ENCODE data around the gene TOR1AIP2. TPM values are rescaled to one million over a fixed set of nuclear protein-coding genes. Genes with fewer than 3 reads are reported as not detected.

Gene TOR1AIP2
- polyA plus RNA-seq, 1 of the 3 experiments (the other 2 are of a cell fraction), result 12.7 TPM

GRCh38 chr1:179798213-179798863, 79.3 kb downstream of the TOR1AIP2 start:
- POLR2A ChIA-PET, result interaction anchor here (1.0 to 2.4 kb wide), 7 partner anchors 10 to 88 kb away, joined by 3 to 8 read pairs (median 4); no protein-coding TSS in a partner anchor

DNA sequence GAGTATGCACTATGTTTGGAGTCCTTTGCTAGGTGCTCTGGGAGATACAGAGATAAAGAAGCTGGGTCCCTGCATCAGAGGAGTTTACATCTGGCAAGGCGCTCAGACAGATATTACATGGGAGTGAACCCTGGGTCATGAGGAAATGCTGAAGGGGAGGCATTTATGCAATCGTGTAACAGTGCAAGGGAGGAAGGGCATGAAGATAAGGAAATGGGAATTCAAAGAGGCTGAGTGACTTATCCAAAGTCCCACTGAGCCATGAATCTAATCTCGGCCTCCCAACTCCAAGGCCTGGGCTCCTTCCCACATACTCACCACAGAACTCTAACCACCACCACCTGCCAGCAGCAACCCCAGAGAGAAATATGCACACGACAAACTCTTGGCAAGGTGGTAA, 82.9 kb downstream of the TOR1AIP2 start:
- Histone ChIP-seq H3K4me3 (ENCODE audit: low read depth in 2 of 2, low read length in 1 of 2) (no peak overlapping the region), H3K9me3 (no peaks in the 10 kb centered on the region), H2AFZ (ENCODE audit: low read depth) (no peak overlapping the region), H3K27me3 (ENCODE audit: insufficient read depth) (no peaks in the 10 kb centered on the region), H3K4me2 (no peak overlapping the region), H3K4me1 (ENCODE audit: control insufficient read depth in 1 of 2, insufficient read depth in 2 of 2, low read depth in 1 of 2, low read length in 1 of 2) (peaks cover 0 to 79% of the 10 kb centered on the region in 2 experiments; a peak in 2 of 4 replicates), H3K36me3 (replicated peaks in 1 of 2; ENCODE audit: control insufficient read depth in 1 of 2, insufficient read depth in 2 of 2, low read length in 1 of 2) (no peaks in the 10 kb centered on the region), H3K27ac (ENCODE audit: low read depth in 2 of 2, low read length in 1 of 2) (peak overlapping the region in 1 of 2 experiments; percentile 94; a peak in 2 of 4 replicates), H3K9me2 (no peaks in the 10 kb centered on the region), H3F3A (replicated peaks; ENCODE audit: insufficient read depth) (no peaks in the 10 kb centered on the region), H3K79me2 (ENCODE audit: insufficient read depth) (no peaks in the 10 kb centered on the region), H3K9ac (no peak overlapping the region), H4K20me1 (ENCODE audit: insufficient read depth) (no peaks in the 10 kb centered on the region)
- peak; percentile 60 for DNase-seq
- ChIA-PET POLR2A (interaction anchor here (0.8 to 2.0 kb wide), 6 partner anchors 10 to 50 kb away, joined by 3 to 10 read pairs (median 4); no protein-coding TSS in a partner anchor), CTCF (interaction anchor here (1.1 to 14.0 kb wide), 3 partner anchors 17 to 88 kb away, joined by 3 to 186 read pairs (median 5); no protein-coding TSS in a partner anchor)
- no peak for TF ChIP-seq PBX3 (IDR thresholded peaks at IDR 0.05)
- TF ChIP-seq USF2 (IDR thresholded peaks at IDR 0.05; ENCODE audit: borderline replicate concordance, low read depth, low read length), result no peak
- no peak for TF ChIP-seq NFIC (IDR thresholded peaks at IDR 0.05; ENCODE audit: borderline replicate concordance)
- peak; percentile 44; the same call in 1 of the 2 replicates for TF ChIP-seq MXI1 (IDR thresholded peaks at IDR 0.05; ENCODE audit: low read depth, low read length)
- TF ChIP-seq EP300 (IDR thresholded peaks at IDR 0.05; ENCODE audit: borderline replicate concordance in 1 of 2, low read depth in 1 of 2, low read length in 1 of 2), result peak in 1 of 2 experiments; percentile 89; a peak in 2 of 4 replicates
- TF ChIP-seq, protein P1, sequence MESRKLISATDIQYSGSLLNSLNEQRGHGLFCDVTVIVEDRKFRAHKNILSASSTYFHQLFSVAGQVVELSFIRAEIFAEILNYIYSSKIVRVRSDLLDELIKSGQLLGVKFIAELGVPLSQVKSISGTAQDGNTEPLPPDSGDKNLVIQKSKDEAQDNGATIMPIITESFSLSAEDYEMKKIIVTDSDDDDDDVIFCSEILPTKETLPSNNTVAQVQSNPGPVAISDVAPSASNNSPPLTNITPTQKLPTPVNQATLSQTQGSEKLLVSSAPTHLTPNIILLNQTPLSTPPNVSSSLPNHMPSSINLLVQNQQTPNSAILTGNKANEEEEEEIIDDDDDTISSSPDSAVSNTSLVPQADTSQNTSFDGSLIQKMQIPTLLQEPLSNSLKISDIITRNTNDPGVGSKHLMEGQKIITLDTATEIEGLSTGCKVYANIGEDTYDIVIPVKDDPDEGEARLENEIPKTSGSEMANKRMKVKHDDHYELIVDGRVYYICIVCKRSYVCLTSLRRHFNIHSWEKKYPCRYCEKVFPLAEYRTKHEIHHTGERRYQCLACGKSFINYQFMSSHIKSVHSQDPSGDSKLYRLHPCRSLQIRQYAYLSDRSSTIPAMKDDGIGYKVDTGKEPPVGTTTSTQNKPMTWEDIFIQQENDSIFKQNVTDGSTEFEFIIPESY (IDR thresholded peaks at IDR 0.05; ENCODE audit: borderline replicate concordance, low read depth), result no peak
- peak; percentile 94 for TF ChIP-seq GATA2 (CRISPR knock-in tag; IDR thresholded peaks at IDR 0.05)
- TF ChIP-seq FOXJ3 (CRISPR knock-in tag; IDR thresholded peaks at IDR 0.05), result peak; percentile 84; the same call in 1 of the 2 replicates
- peak; percentile 41 for TF ChIP-seq CHD2 (IDR thresholded peaks at IDR 0.05; ENCODE audit: low read length, partially characterized antibody)
- TF ChIP-seq JUND (IDR thresholded peaks at IDR 0.05), result no peak
- TF ChIP-seq RCOR1 (IDR thresholded peaks at IDR 0.05; ENCODE audit: low read length), result peak; percentile 77; the same call in 1 of the 2 replicates
- no peak for TF ChIP-seq ELF1 (IDR thresholded peaks at IDR 0.05)
- TF ChIP-seq SIN3A (IDR thresholded peaks at IDR 0.05; ENCODE audit: borderline replicate concordance, low read depth, low read length), result no peak
- TF ChIP-seq CTCF (IDR thresholded peaks at IDR 0.05), result no peak
- WGBS (ENCODE audit: low lambda C conversion rate), result 26% methylated on average over 4 of the region's 4 CpGs

More at GRCh38 chr1:179798213-179798863, 79.3 kb downstream of the TOR1AIP2 start:
- no peak overlapping the region for H2AFZ ChIP-seq (ENCODE audit: low read depth)
- no peaks in the 10 kb centered on the region for H4K20me1 ChIP-seq (ENCODE audit: insufficient read depth)
- H3K4me1 ChIP-seq (ENCODE audit: control insufficient read depth in 1 of 2, insufficient read depth in 2 of 2, low read depth in 1 of 2, low read length in 1 of 2), result peaks cover 0 to 75% of the 10 kb centered on the region in 2 experiments; a peak in 2 of 4 replicates
- H3K9me3 ChIP-seq, result no peaks in the 10 kb centered on the region
- no peaks in the 10 kb centered on the region for H3K27me3 ChIP-seq (ENCODE audit: insufficient read depth)
- peak overlapping the region in 1 of 2 experiments; percentile 72; a peak in 1 of 4 replicates for H3K27ac ChIP-seq (ENCODE audit: low read depth in 2 of 2, low read length in 1 of 2)
- CTCF ChIA-PET, result interaction anchor here (0.6 to 14.0 kb wide), 6 partner anchors 11 to 93 kb away, joined by 3 to 186 read pairs (median 6); no protein-coding TSS in a partner anchor
- no peaks in the 10 kb centered on the region for H3F3A ChIP-seq (replicated peaks; ENCODE audit: insufficient read depth)
- H3K9me2 ChIP-seq, result no peaks in the 10 kb centered on the region
- no peaks in the 10 kb centered on the region for H3K79me2 ChIP-seq (ENCODE audit: insufficient read depth)
- TF ChIP-seq MXI1 (IDR thresholded peaks at IDR 0.05; ENCODE audit: low read depth, low read length), result no peak
- H3K36me3 ChIP-seq (replicated peaks in 1 of 2; ENCODE audit: control insufficient read depth in 1 of 2, insufficient read depth in 2 of 2, low read length in 1 of 2), result no peaks in the 10 kb centered on the region
- 73% methylated on average over 8 of the region's 10 CpGs for WGBS (ENCODE audit: low lambda C conversion rate)
- no peak overlapping the region for H3K4me2 ChIP-seq
- DNase-seq, result no peak
- no peak overlapping the region for H3K9ac ChIP-seq
- no peak overlapping the region for H3K4me3 ChIP-seq (ENCODE audit: low read depth in 2 of 2, low read length in 1 of 2)

Measured in SK-N-SH (cell line).